B cell (primary cell): ENCODE data around the gene DUSP1.

Experiments used
- EZH2 ChIP-seq: IDR thresholded peaks from 2 replicates; pipeline ENCODE4 v1.6.1; 2012; ENCODE audit warnings: borderline replicate concordance, low read depth, mild to moderate bottlenecking, moderate library complexity, low read length; ENCODE audit not compliant: insufficient read depth, poor library complexity, severe bottlenecking
- TF ChIP-seq, protein P1 (sequence below): fragments of 200-600 bp; IDR thresholded peaks from one replicate; pipeline ENCODE4 v1.8.0; 2022; ENCODE audit warnings: antibody characterized with exemption, mild to moderate bottlenecking

DNA sequence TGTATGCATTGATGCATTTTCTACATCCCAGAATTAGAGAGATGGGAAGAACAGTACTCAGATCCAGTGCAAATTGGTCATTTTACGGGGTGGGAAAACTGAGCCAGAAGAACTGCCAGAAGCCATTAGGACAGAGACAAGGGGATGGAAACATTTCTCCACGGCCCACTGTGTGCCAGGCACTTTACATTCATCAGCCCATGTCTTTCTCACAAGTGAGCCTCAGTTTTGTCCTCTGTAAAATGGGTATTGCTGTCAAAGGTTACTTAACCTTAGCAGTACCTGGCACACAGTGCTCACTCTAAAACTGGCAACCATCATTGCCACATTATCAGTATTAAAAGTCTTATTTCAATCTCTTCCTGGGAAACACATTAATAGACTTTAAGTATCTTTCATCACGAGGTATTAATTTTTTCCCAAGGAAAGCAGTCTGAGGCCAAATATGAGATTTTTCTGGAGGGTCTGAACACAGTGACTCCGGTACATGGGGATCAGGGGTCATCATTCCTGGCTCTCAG lies 5.2 kb downstream of the DUSP1 start:
- TF ChIP-seq, protein P1, sequence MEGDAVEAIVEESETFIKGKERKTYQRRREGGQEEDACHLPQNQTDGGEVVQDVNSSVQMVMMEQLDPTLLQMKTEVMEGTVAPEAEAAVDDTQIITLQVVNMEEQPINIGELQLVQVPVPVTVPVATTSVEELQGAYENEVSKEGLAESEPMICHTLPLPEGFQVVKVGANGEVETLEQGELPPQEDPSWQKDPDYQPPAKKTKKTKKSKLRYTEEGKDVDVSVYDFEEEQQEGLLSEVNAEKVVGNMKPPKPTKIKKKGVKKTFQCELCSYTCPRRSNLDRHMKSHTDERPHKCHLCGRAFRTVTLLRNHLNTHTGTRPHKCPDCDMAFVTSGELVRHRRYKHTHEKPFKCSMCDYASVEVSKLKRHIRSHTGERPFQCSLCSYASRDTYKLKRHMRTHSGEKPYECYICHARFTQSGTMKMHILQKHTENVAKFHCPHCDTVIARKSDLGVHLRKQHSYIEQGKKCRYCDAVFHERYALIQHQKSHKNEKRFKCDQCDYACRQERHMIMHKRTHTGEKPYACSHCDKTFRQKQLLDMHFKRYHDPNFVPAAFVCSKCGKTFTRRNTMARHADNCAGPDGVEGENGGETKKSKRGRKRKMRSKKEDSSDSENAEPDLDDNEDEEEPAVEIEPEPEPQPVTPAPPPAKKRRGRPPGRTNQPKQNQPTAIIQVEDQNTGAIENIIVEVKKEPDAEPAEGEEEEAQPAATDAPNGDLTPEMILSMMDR, result no peak
- no peak for TF ChIP-seq EZH2
